ENCODE data around the gene FGF14.

The FGF14 gene

DNA sequence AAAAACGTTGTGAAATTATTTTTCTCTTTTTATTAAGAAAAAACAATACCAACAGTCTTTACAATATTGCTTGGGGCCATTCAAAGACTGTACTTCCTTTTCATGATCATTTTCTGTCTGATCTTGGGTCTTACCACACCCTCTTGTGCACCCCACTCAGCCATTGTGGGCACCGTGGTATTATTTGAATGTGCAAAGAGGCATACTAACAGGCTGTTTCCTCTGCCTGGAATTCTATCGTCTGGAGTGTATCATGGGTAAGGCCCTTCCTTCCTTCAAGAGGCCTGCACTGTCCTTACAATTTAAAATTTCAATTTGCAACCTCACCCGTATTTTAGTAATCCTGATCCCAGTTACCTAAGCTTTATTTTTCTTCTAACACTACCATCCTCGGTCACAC is 76.5 kb downstream of the FGF14 start:
- H3K27ac ChIP-seq = no peak overlapping the region
- TF ChIP-seq, protein P1, sequence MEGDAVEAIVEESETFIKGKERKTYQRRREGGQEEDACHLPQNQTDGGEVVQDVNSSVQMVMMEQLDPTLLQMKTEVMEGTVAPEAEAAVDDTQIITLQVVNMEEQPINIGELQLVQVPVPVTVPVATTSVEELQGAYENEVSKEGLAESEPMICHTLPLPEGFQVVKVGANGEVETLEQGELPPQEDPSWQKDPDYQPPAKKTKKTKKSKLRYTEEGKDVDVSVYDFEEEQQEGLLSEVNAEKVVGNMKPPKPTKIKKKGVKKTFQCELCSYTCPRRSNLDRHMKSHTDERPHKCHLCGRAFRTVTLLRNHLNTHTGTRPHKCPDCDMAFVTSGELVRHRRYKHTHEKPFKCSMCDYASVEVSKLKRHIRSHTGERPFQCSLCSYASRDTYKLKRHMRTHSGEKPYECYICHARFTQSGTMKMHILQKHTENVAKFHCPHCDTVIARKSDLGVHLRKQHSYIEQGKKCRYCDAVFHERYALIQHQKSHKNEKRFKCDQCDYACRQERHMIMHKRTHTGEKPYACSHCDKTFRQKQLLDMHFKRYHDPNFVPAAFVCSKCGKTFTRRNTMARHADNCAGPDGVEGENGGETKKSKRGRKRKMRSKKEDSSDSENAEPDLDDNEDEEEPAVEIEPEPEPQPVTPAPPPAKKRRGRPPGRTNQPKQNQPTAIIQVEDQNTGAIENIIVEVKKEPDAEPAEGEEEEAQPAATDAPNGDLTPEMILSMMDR (conservative IDR thresholded peaks at IDR 0.05) = no peak
- TF ChIP-seq ZFX (IDR thresholded peaks at IDR 0.05) = no peak

DNA sequence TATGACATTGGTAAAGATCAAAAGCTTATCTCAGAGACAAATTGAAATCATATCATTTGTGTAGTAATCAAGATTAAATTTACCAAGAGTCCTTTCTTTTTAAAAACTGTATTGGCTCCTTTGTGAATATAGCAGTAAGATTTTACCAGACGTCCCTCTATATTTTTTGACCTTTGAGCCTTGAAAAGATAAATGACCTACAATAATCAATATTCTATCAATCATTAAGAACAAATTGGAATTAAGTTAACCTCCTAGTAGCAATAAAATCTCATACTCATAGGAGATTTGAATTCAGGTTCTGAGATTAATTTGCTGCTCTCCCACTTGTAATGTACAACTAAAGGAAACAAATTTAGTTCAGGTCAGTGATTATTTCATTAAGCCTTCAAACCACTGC is 78.3 kb downstream of the FGF14 start:
- no peak overlapping the region for H3K27ac ChIP-seq
- TF ChIP-seq, protein P1 (conservative IDR thresholded peaks at IDR 0.05) = no peak
- TF ChIP-seq ZFX (IDR thresholded peaks at IDR 0.05) = no peak

DNA sequence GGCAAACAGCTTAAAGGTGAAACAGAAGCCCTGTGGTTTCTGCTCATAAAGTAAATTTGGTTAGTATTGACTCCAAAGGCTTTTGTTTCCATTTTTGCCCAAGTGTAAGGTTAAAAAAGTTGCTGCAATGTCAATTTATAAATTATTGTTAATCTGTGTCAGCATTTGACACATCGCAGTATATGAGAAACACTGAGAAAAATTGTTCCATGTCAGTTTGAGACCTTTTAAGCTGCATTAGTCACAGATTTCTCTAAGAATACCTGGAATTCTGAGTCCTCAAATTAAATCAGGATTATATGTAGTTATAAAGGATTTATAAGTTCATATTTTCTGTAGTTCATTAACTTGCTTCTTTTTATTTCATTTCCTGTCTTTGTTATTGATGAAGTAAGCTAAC is 78.8 kb downstream of the FGF14 start:
- no peak overlapping the region for H3K27ac ChIP-seq

DNA sequence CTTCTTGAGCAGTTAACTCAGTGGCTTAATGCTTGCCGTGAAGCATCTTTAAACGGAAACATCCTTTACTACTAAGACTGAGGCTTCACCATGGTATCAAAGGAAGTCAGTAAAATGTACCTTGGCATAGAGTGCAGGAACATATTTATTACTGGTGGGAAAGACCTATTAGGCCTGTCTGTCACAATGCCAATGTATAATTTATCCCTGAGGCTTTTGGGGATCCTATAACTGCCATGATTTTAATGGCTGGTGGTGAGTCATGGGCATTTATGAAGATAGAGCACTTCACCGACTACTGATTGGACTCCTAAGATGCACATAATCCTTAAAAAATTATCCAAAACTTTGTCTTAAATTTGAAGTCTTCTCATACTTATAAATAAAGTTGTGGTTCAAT is 79.6 kb downstream of the FGF14 start:
- TF ChIP-seq, protein P1 (conservative IDR thresholded peaks at IDR 0.05) = no peak
- TF ChIP-seq ZFX (IDR thresholded peaks at IDR 0.05) = no peak
- no peak overlapping the region for H3K27ac ChIP-seq

More for the DNA sequence above, 78.8 kb downstream of the FGF14 start:
- no peak for TF ChIP-seq ZFX (IDR thresholded peaks at IDR 0.05)
- TF ChIP-seq, protein P1 (conservative IDR thresholded peaks at IDR 0.05) = no peak

DNA sequence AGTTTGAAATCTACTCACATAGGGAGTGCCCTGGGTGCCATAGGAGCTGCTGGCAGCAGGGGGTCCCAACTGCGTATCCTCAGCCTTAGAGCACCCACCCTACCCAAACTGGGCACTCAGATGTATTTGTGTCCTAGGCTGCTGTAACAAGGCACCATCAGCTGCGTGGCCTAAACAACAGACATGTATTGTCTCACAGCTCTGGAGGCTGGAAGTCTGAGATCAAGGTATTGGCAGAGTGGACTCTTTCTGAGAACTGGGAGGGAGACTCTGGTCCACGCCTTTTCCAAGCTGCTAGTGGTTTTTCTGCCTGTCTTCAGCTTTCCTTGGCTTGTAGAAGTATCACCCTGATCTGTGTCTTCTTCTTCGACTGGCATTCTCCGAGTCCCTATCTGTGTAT is 83.6 kb downstream of the FGF14 start:
- H3K27ac ChIP-seq = no peak overlapping the region
- TF ChIP-seq, protein P1 (conservative IDR thresholded peaks at IDR 0.05) = no peak
- no peak for TF ChIP-seq ZFX (IDR thresholded peaks at IDR 0.05)

DNA sequence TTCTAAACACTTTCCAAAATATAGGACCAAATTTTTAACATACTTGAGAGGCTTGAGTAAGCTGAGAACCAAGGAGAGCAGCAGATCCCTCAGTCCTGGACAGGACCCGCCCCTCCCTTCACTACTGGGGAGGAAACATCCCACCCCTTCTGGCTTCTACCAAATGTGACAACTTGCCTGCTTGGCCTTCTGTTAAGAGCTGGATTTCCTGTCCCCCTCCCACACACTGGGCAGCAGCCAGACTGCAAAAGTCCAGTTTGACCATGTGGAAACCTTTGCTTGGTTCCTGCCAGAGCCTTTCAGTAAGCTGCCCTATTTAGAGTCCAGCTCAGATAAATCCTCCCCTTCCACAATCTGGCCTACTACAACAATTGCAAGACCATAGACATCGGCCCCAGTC is 84.3 kb downstream of the FGF14 start:
- TF ChIP-seq, protein P1 (conservative IDR thresholded peaks at IDR 0.05) = no peak
- no peak for TF ChIP-seq ZFX (IDR thresholded peaks at IDR 0.05)
- no peak overlapping the region for H3K27ac ChIP-seq

DNA sequence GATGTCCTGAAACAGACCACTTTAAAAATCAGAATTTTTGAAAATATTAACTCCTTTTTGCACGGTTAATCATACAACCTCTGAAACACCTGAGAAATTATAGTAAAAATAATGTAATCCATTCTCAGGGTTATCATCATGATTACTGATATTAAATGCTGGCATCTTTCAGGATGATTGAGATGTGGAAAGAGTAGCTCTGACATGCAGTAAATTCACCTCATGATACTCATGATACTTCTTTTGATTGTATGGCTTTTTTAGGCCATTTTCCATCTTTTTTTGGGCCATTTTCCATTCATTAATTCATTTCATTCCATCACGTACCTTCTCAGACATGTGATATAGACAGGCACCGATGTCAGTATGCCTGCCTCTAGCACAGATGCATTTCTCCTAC is 85.1 kb downstream of the FGF14 start:
- TF ChIP-seq ZFX (IDR thresholded peaks at IDR 0.05) = no peak
- TF ChIP-seq, protein P1 (conservative IDR thresholded peaks at IDR 0.05) = no peak
- no peak overlapping the region for H3K27ac ChIP-seq

Data from C4-2B (cell line).